ENCODE data around the gene SLC45A1. TPM values are rescaled to one million over a fixed set of nuclear protein-coding genes. Genes with fewer than 3 reads are reported as not detected.

The SLC45A1 gene
- total and polyA plus RNA-seq, 9 of the 15 experiments (the other 6 are each of a cell fraction or from before 2014, with no cell fraction given) = not detected

DNA sequence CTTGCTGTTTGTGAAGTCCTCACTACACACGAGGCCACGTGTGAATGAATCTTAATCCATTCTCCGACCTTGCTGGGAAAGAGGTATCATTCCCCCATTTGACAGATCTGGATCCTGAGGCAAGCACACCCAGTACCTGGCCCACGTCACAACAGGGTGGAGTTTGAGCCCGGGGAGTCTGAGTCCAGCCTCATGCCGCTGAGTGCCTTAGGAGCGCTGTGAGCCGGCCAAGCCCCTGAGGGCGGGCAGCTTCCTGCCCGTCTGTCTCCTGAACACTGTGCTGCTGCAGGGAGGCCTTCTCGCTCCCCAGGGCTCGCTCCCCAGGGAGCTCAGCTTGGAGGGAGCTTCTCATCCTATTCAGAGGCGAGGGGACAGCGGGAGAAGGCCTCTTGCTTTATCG lies 29.7 kb downstream of the SLC45A1 start (continued):
- TF ChIP-seq RERE (CRISPR knock-in tag; IDR thresholded peaks at IDR 0.05; ENCODE audit: borderline replicate concordance) (no peak), MCM5 (IDR thresholded peaks at IDR 0.05; ENCODE audit: low read depth) (no peak), CREM (IDR thresholded peaks at IDR 0.05; ENCODE audit: low read depth) (peak; percentile 11; the same call in 1 of the 2 replicates), ZNF444 (CRISPR knock-in tag; IDR thresholded peaks at IDR 0.05) (no peak)

All from K562 (cell line).